Measurements from ENCODE around the gene HTT. TPM values are rescaled to one million over a fixed set of nuclear protein-coding genes. Genes with fewer than 3 reads are reported as not detected.

HTT gene
- total and polyA plus RNA-seq, 9 of the 15 experiments (the other 6 are each of a cell fraction or from before 2014, with no cell fraction given) = 0.66 to 31.6 (median 14.7) TPM

GRCh38 chr4:3108211-3108610 is 33.7 kb downstream of the HTT start:
- H3K27me3 ChIP-seq (ENCODE audit: control insufficient read depth in 2 of 2, insufficient read depth in 2 of 2, low read length in 2 of 2) = no peaks in the 10 kb centered on the region
- in situ Hi-C loops (cut with MboI) = loop anchor here (5.0 kb wide), 1 partner anchor 334 kb away; the partner anchor contains the start of gene HGFAC
- no TSS peak for BruUV-seq (replicated peaks)
- DNase-seq (ENCODE audit: extremely low read depth in 1 of 4, low spot score in 3 of 4) = no peak
- POLR2A ChIA-PET = interaction anchor here (1.0 kb wide), 1 partner anchor 335 kb away, joined by 4 read pairs; no protein-coding TSS in a partner anchor
- 86% methylated on average over 3 of the region's 3 CpGs for WGBS (ENCODE audit: insufficient coverage, low coverage, missing lambda C conversion rate)
- no peak overlapping the region for H2AFZ ChIP-seq (ENCODE audit: low read depth, low read length)
- H3K4me1 ChIP-seq (replicated peaks in 1 of 2; ENCODE audit: control insufficient read depth in 2 of 2, insufficient read depth in 2 of 2, low read length in 2 of 2) = no peaks in the 10 kb centered on the region; a peak in 1 of 5 replicates
- no peaks in the 10 kb centered on the region for H3K9me3 ChIP-seq (replicated peaks; ENCODE audit: control insufficient read depth, insufficient read depth, low read depth, low read length)
- intact Hi-C loops (cut with micrococcal nuclease) = loop anchor here (10.0 kb wide), 1 partner anchor 217 kb away; no protein-coding TSS in a partner anchor
- CTCF ChIA-PET (ENCODE audit: low intra/inter-chr PET ratio) = interaction anchor here (2.4 kb wide), 1 partner anchor 335 kb away, joined by 13 read pairs; no protein-coding TSS in a partner anchor
- no peak overlapping the region for H3K4me3 ChIP-seq
- no peak overlapping the region for H3K4me2 ChIP-seq (ENCODE audit: insufficient read depth, low read length)
- H4K20me1 ChIP-seq (replicated peaks; ENCODE audit: control insufficient read depth, insufficient read depth, low read length) = no peaks in the 10 kb centered on the region
- FAIRE-seq = no peak
- H3K9me1 ChIP-seq (ENCODE audit: control insufficient read depth, insufficient read depth, low read length) = no peaks in the 10 kb centered on the region
- no peak for ATAC-seq
- H3K79me2 ChIP-seq (ENCODE audit: control insufficient read depth, insufficient read depth, low read length) = no peaks in the 10 kb centered on the region
- no peak overlapping the region for H3K27ac ChIP-seq (ENCODE audit: extremely low read depth, low read depth, low read length)
- H3K36me3 ChIP-seq (ENCODE audit: control insufficient read depth, insufficient read depth, low read length) = peaks cover 52% of the 10 kb centered on the region
- H3K9ac ChIP-seq (ENCODE audit: insufficient read depth in 1 of 2, low read depth in 2 of 2, low read length in 2 of 2) = no peak overlapping the region
- TF ChIP-seq RBM34 (IDR thresholded peaks at IDR 0.05; ENCODE audit: borderline replicate concordance, insufficient read depth, low read length) (no peak), MBD2 (IDR thresholded peaks at IDR 0.05; ENCODE audit: borderline replicate concordance, low read depth) (no peak), E2F3 (CRISPR knock-in tag; IDR thresholded peaks at IDR 0.05) (no peak), ZNF274 (IDR thresholded peaks at IDR 0.05; ENCODE audit: borderline replicate concordance, low read depth, low read length) (no peak), ILF3 (IDR thresholded peaks at IDR 0.05; ENCODE audit: borderline replicate concordance) (no peak), ZNF232 (CRISPR knock-in tag; IDR thresholded peaks at IDR 0.05) (no peak), DDX20 (tag; IDR thresholded peaks at IDR 0.05; ENCODE audit: low read depth) (no peak), ZNF224 (CRISPR knock-in tag; IDR thresholded peaks at IDR 0.05) (no peak), HNRNPL (IDR thresholded peaks at IDR 0.05; ENCODE audit: low read depth, low read length) (no peak), SRSF7 (optimal IDR thresholded peaks at IDR 0.05; ENCODE audit: low read depth, low read length) (no peak), ATF3 (IDR thresholded peaks at IDR 0.05) (no peak), ATF3 (CRISPR knock-in tag; conservative IDR thresholded peaks at IDR 0.05) (no peak), MTF1 (CRISPR knock-in tag; IDR thresholded peaks at IDR 0.05; ENCODE audit: borderline replicate concordance) (no peak), TGIF2 (CRISPR knock-in tag; IDR thresholded peaks at IDR 0.05) (no peak)
- TF ChIP-seq, protein P1, sequence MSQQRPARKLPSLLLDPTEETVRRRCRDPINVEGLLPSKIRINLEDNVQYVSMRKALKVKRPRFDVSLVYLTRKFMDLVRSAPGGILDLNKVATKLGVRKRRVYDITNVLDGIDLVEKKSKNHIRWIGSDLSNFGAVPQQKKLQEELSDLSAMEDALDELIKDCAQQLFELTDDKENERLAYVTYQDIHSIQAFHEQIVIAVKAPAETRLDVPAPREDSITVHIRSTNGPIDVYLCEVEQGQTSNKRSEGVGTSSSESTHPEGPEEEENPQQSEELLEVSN (IDR thresholded peaks at IDR 0.05; ENCODE audit: borderline replicate concordance in 1 of 2, extremely low read depth in 1 of 2, insufficient read depth in 1 of 2, insufficient read length in 1 of 2, low read depth in 1 of 2, low read length in 1 of 2, poor library complexity in 1 of 2, severe bottlenecking in 1 of 2) = no peak
- TF ChIP-seq, protein P2, sequence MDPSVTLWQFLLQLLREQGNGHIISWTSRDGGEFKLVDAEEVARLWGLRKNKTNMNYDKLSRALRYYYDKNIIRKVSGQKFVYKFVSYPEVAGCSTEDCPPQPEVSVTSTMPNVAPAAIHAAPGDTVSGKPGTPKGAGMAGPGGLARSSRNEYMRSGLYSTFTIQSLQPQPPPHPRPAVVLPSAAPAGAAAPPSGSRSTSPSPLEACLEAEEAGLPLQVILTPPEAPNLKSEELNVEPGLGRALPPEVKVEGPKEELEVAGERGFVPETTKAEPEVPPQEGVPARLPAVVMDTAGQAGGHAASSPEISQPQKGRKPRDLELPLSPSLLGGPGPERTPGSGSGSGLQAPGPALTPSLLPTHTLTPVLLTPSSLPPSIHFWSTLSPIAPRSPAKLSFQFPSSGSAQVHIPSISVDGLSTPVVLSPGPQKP (CRISPR knock-in tag; IDR thresholded peaks at IDR 0.05) = no peak
